ENCODE data around the gene NFYB.

- TF ChIP-seq EZH2 (IDR thresholded peaks at IDR 0.05; ENCODE audit: borderline replicate concordance, low read depth, low read length, poor library complexity, severe bottlenecking) = no peak
- TF ChIP-seq CTCF (conservative IDR thresholded peaks at IDR 0.05; ENCODE audit: low read depth, low read length) = no peak
These were observed 54.1 kb downstream of the NFYB start for GRCh38 chr12:104083769-104084475.
